Vagina (tissue), 2 donors: ENCODE measurements around the gene CDCA7L.

Experiments used
- POLR2A ChIP-seq, 2 donors: fragments of 450-650 bp; IDR thresholded peaks; one replicate each; pipeline ENCODE4 v1.6.1; 2017; ENCODE audit warnings: antibody characterized with exemption in 2 of 2, mild to moderate bottlenecking in 2 of 2, moderate library complexity in 2 of 2
- TF ChIP-seq, protein P1 (sequence below), 3 experiments: fragments of 450-650 bp in 2 of 3; fragments of 200-600 bp in 1 of 3; sonication (generic) in 1 of 3; IDR thresholded peaks; one replicate each; pipeline ENCODE4 v1.5.1; 2017 to 2019; ENCODE audit warnings: antibody characterized with exemption in 3 of 3, mild to moderate bottlenecking in 2 of 3, moderate library complexity in 2 of 3

DNA sequence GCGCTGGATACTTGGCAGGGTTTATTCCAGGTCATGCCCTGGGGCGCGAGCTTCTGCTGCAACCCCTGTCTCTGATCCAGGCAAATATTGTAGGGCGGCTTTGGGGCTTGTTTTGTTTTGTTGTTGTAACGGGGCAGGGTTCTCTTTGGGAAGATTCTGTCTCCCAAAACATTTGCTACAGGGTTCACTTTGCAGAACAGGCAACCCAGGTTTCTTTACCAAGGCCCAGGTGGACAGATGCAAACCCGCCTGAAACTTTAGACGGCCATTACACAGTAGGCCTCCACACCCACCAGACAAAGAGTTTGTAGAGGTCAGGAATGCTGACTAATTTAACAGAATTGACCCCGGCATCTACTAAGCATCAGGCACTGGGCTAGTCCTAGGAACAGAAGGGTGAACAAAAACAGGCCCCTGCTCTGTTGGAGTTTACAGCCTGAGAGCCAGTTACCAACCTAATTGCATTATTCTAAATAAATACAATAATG, 567 bp upstream of the CDCA7L start:
- TF ChIP-seq, protein P1, sequence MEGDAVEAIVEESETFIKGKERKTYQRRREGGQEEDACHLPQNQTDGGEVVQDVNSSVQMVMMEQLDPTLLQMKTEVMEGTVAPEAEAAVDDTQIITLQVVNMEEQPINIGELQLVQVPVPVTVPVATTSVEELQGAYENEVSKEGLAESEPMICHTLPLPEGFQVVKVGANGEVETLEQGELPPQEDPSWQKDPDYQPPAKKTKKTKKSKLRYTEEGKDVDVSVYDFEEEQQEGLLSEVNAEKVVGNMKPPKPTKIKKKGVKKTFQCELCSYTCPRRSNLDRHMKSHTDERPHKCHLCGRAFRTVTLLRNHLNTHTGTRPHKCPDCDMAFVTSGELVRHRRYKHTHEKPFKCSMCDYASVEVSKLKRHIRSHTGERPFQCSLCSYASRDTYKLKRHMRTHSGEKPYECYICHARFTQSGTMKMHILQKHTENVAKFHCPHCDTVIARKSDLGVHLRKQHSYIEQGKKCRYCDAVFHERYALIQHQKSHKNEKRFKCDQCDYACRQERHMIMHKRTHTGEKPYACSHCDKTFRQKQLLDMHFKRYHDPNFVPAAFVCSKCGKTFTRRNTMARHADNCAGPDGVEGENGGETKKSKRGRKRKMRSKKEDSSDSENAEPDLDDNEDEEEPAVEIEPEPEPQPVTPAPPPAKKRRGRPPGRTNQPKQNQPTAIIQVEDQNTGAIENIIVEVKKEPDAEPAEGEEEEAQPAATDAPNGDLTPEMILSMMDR (IDR thresholded peaks at IDR 0.05) = no peak
- no peak for TF ChIP-seq POLR2A (IDR thresholded peaks at IDR 0.05)
